Left renal pelvis (tissue), 4 donors: ENCODE results near the gene KAT6B. TPM values are rescaled to one million over a fixed set of nuclear protein-coding genes. Genes with fewer than 3 reads are reported as not detected.
"Not testable (repeated sequence)": the region's sequence is repeated elsewhere in the genome, so short reads cannot be mapped to it uniquely, and the experiment has no call there.

Experiments used
- DNase-seq, 4 donors: peaks; one replicate each; pipeline ENCODE4 v3.0.0-alpha.2; 2013; ENCODE audit warnings: low read depth in 4 of 4, low spot score in 3 of 4
- polyA plus RNA-seq, 4 donors: library from polyadenylated mRNA; unstranded; fragments of 120-200 nt; gene quantifications; one replicate each; pipeline ENCODE4 v1.2.1, GENCODE V29; 2013; ENCODE audit not compliant: insufficient read length in 4 of 4

The KAT6B gene
- polyA plus RNA-seq, 4 donors: 42.9 to 47.5 (median 45.5) TPM

GRCh38 chr10:74855439-74855838 is 29.0 kb downstream of the KAT6B start:
- DNase-seq: no peak

GRCh38 chr10:74856940-74857339 is 30.5 kb downstream of the KAT6B start:
- DNase-seq: no peak

GRCh38 chr10:74857586-74857985 is 31.2 kb downstream of the KAT6B start:
- no peak for DNase-seq

- DNase-seq: no peak
Measured at GRCh38 chr10:74859546-74859945, 33.1 kb downstream of the KAT6B start.

GRCh38 chr10:74862625-74863024 is 36.2 kb downstream of the KAT6B start:
- DNase-seq: no peak

GRCh38 chr10:74863551-74863950 is 37.2 kb downstream of the KAT6B start:
- no peak for DNase-seq

GRCh38 chr10:74867351-74867750 is 41.0 kb downstream of the KAT6B start:
- no peak for DNase-seq

GRCh38 chr10:74868392-74868977 is 42.1 kb downstream of the KAT6B start:
- DNase-seq: no peak

GRCh38 chr10:74869635-74870034 is 43.2 kb downstream of the KAT6B start:
- no peak for DNase-seq

GRCh38 chr10:74870191-74870590 is 43.8 kb downstream of the KAT6B start:
- no peak for DNase-seq

GRCh38 chr10:74871595-74872382 is 45.4 kb downstream of the KAT6B start:
- no peak for DNase-seq

- DNase-seq: no peak
Measured at GRCh38 chr10:74873803-74874454, 47.5 kb downstream of the KAT6B start.

- no peak for DNase-seq
Measured at GRCh38 chr10:74874649-74875048, 48.2 kb downstream of the KAT6B start.

- no peak for DNase-seq
Measured at GRCh38 chr10:74875068-74875467, 48.7 kb downstream of the KAT6B start.

GRCh38 chr10:74875966-74876365 is 49.6 kb downstream of the KAT6B start:
- DNase-seq: no peak

GRCh38 chr10:74877054-74877453 is 50.7 kb downstream of the KAT6B start:
- DNase-seq: not testable (repeated sequence)

- DNase-seq: no peak
Measured at GRCh38 chr10:74877898-74878297, 51.5 kb downstream of the KAT6B start.

GRCh38 chr10:74880041-74880440 is 53.6 kb downstream of the KAT6B start:
- DNase-seq: no peak

GRCh38 chr10:74881253-74881884 is 55.0 kb downstream of the KAT6B start:
- DNase-seq: no peak

GRCh38 chr10:74882427-74882826 is 56.0 kb downstream of the KAT6B start:
- no peak for DNase-seq

GRCh38 chr10:74882831-74883230 is 56.4 kb downstream of the KAT6B start:
- no peak for DNase-seq
